Measurements from ENCODE around the gene TENM4.

DNA sequence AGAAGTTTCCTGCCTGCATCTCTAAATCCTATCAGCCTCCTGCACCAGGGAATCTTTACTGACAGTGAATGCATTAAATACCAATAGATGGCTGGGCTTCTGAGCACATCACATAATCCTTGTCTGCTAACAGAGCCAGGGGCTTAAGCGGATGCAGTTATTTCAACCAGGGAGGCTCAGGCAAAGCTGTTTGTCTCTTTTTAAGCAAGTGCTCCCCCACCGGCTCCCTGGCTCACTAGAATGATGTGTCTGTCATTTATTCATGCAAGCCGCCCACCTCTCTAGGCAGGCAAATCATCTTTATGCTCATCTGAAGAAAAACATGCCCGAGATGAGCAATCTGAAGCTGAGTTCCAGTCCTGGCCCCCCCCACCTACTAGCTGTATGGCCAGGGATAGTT, 182.3 kb downstream of the TENM4 start:
- TF ChIP-seq TEAD4 (IDR thresholded peaks at IDR 0.05) (no peak), YY1 (IDR thresholded peaks at IDR 0.05; ENCODE audit: low read depth) (no peak), REST (IDR thresholded peaks at IDR 0.05; ENCODE audit: low read depth) (no peak), MAX (IDR thresholded peaks at IDR 0.05) (no peak), EGR1 (IDR thresholded peaks at IDR 0.05) (no peak), RAD21 (IDR thresholded peaks at IDR 0.05; ENCODE audit: low read depth) (no peak), TCF12 (IDR thresholded peaks at IDR 0.05; ENCODE audit: low read depth) (no peak), CEBPB (IDR thresholded peaks at IDR 0.05) (no peak), EP300 (IDR thresholded peaks at IDR 0.05; ENCODE audit: borderline replicate concordance) (no peak), NFIC (IDR thresholded peaks at IDR 0.05) (no peak), USF1 (IDR thresholded peaks at IDR 0.05) (no peak), TAF1 (IDR thresholded peaks at IDR 0.05; ENCODE audit: low read depth) (no peak)

All from Ishikawa (cell line).